Transverse colon (tissue), 4 donors: Measurements from ENCODE around the gene C3orf62.

Experiments used
- CTCF ChIP-seq, 5 experiments: fragments of 200-600 bp in 3 of 5; fragments of 450-650 bp in 2 of 5; sonication (generic) in 3 of 5; IDR thresholded peaks; 1 replicate in 2 of 5; 2 replicates in 3 of 5; pipeline ENCODE4 v1.5.1; 2016 to 2017; ENCODE audit warnings: antibody characterized with exemption in 5 of 5, inconsistent platforms in 3 of 5, mild to moderate bottlenecking in 2 of 5, moderate library complexity in 1 of 5
- POLR2AphosphoS5 ChIP-seq, 3 donors: sonication (generic); formaldehyde crosslinking; IDR thresholded peaks; one replicate each; pipeline ENCODE4 v1.6.1; 2016; ENCODE audit warnings: antibody characterized with exemption in 3 of 3

GRCh38 chr3:49271047-49271446 is 6.0 kb downstream of the C3orf62 start:
- TF ChIP-seq CTCF (IDR thresholded peaks at IDR 0.05): no peak
- TF ChIP-seq POLR2AphosphoS5 (IDR thresholded peaks at IDR 0.05): no peak
